H9 (cell line): ENCODE results near the gene GRHPR. TPM values are rescaled to one million over a fixed set of nuclear protein-coding genes. Genes with fewer than 3 reads are reported as not detected.

ENCODE experiments used
- DNase-seq: peaks from one replicate; pipeline ENCODE4 v3.0.0-alpha.2; 2017
- H2AFZ ChIP-seq: one replicate; pipeline ENCODE4 v1.6.1; 2013; ENCODE audit warnings: mild to moderate bottlenecking, low read length, control low read depth, moderate library complexity
- H2AK5ac ChIP-seq: 2 replicates; pipeline ENCODE4 v1.6.1; 2013; ENCODE audit warnings: low read length, control low read depth, mixed read lengths; ENCODE audit not compliant: insufficient read length
- H2BK120ac ChIP-seq: one replicate; pipeline ENCODE4 v1.6.1; 2013; ENCODE audit warnings: low read depth, mild to moderate bottlenecking, low read length, control low read depth, inconsistent platforms; ENCODE audit not compliant: poor library complexity, severe bottlenecking
- H2BK12ac ChIP-seq: 2 replicates; pipeline ENCODE4 v1.6.1; 2013; ENCODE audit warnings: low read length, control low read depth, mixed read lengths, low read depth; ENCODE audit not compliant: insufficient read length
- H2BK15ac ChIP-seq: 2 replicates; pipeline ENCODE4 v1.6.1; 2013; ENCODE audit warnings: low read depth, low read length, control low read depth
- H2BK20ac ChIP-seq: one replicate; pipeline ENCODE4 v1.6.1; 2013; ENCODE audit warnings: low read depth, mild to moderate bottlenecking, low read length, control low read depth, inconsistent platforms; ENCODE audit not compliant: poor library complexity, severe bottlenecking
- H2BK5ac ChIP-seq: 2 replicates; pipeline ENCODE4 v1.6.1; 2013; ENCODE audit warnings: low read length, control low read depth, mixed read lengths; ENCODE audit not compliant: insufficient read length
- H3K14ac ChIP-seq: 2 replicates; pipeline ENCODE4 v1.6.1; 2013; ENCODE audit warnings: low read length, control low read depth; ENCODE audit not compliant: insufficient read depth
- H3K18ac ChIP-seq: 2 replicates; pipeline ENCODE4 v1.6.1; 2013; ENCODE audit warnings: low read depth, mild to moderate bottlenecking, mixed read lengths, low read length, control low read depth; ENCODE audit not compliant: insufficient read length
- H3K23ac ChIP-seq: 2 replicates; pipeline ENCODE4 v1.6.1; 2013; ENCODE audit warnings: low read length, control low read depth, mixed read lengths, low read depth; ENCODE audit not compliant: insufficient read length
- H3K23me2 ChIP-seq: 2 replicates; pipeline ENCODE4 v1.6.1; 2013; ENCODE audit warnings: low read depth, mild to moderate bottlenecking, mixed read lengths, low read length, control low read depth; ENCODE audit not compliant: insufficient read length, poor library complexity, severe bottlenecking
- H3K27ac ChIP-seq: 2 replicates; pipeline ENCODE4 v1.5.1; 2013; ENCODE audit warnings: low read length, control low read depth, mixed read lengths, low read depth; ENCODE audit not compliant: insufficient read length
- H3K27me3 ChIP-seq: 2 replicates; pipeline ENCODE4 v1.6.1; 2013; ENCODE audit warnings: low read length, control low read depth, inconsistent platforms; ENCODE audit not compliant: insufficient read depth
- H3K4ac ChIP-seq: 2 replicates; pipeline ENCODE4 v1.6.1; 2013; ENCODE audit warnings: low read depth, mild to moderate bottlenecking, control low read depth, inconsistent platforms, low read length, moderate library complexity
- H3K4me1 ChIP-seq: 2 replicates; pipeline ENCODE4 v1.6.1; 2013; ENCODE audit warnings: low read length, control low read depth, inconsistent platforms; ENCODE audit not compliant: insufficient read depth
- H3K4me2 ChIP-seq: 2 replicates; pipeline ENCODE4 v1.6.1; 2013; ENCODE audit warnings: low read length, control low read depth, mixed read lengths; ENCODE audit not compliant: insufficient read length, insufficient read depth
- H3K56ac ChIP-seq: 2 replicates; pipeline ENCODE4 v1.6.1; 2013; ENCODE audit warnings: low read depth, mild to moderate bottlenecking, mixed read lengths, low read length, control low read depth; ENCODE audit not compliant: insufficient read length
- H3K79me1 ChIP-seq: 2 replicates; pipeline ENCODE4 v1.6.1; 2013; ENCODE audit warnings: low read depth, mild to moderate bottlenecking, moderate library complexity, low read length, control low read depth, inconsistent platforms; ENCODE audit not compliant: insufficient read depth, poor library complexity, severe bottlenecking
- H3K79me2 ChIP-seq: 2 replicates; pipeline ENCODE4 v1.6.1; 2013; ENCODE audit warnings: low read length, control low read depth, inconsistent platforms; ENCODE audit not compliant: insufficient read depth
- H3K9ac ChIP-seq: 2 replicates; pipeline ENCODE4 v1.6.1; 2013; ENCODE audit warnings: low read length, control low read depth, mixed read lengths; ENCODE audit not compliant: insufficient read length; ENCODE audit errors: extremely low read depth
- H3K9me3 ChIP-seq: one replicate; pipeline ENCODE4 v1.6.1; 2013; ENCODE audit warnings: low read depth, low read length, inconsistent platforms; ENCODE audit not compliant: control insufficient read depth
- H3T11ph ChIP-seq: one replicate; pipeline ENCODE4 v1.6.1; 2013; ENCODE audit warnings: mild to moderate bottlenecking, low read length, control low read depth, inconsistent platforms
- H4K20me1 ChIP-seq: one replicate; pipeline ENCODE4 v1.6.1; 2013; ENCODE audit not compliant: control insufficient read depth, insufficient read length, insufficient read depth
- H4K5ac ChIP-seq: 2 replicates; pipeline ENCODE4 v1.6.1; 2013; ENCODE audit warnings: low read depth, mild to moderate bottlenecking, mixed read lengths, low read length, control low read depth; ENCODE audit not compliant: insufficient read length
- H4K8ac ChIP-seq: replicated peaks from 2 replicates; pipeline ENCODE4 v1.6.1; 2013; ENCODE audit warnings: low read length, control low read depth, mixed read lengths, low read depth; ENCODE audit not compliant: insufficient read length
- H4K91ac ChIP-seq: 2 replicates; pipeline ENCODE4 v1.6.1; 2013; ENCODE audit warnings: low read depth, mild to moderate bottlenecking, moderate library complexity, mixed read lengths, low read length, control low read depth; ENCODE audit not compliant: insufficient read length
- H3K27ac Mint-ChIP-seq, 3 experiments: 2 replicates in 2 of 3; 3 replicates in 1 of 3; pipeline ENCODE4 v1.8.0; 2020 to 2021; ENCODE audit warnings: mixed read lengths in 3 of 3, mild to moderate bottlenecking in 1 of 3, moderate library complexity in 1 of 3
- H3K27me3 Mint-ChIP-seq: 2 replicates; pipeline ENCODE4 v1.8.0; 2021; ENCODE audit warnings: low read depth, mild to moderate bottlenecking, moderate library complexity, mixed read lengths
- H3K36me3 Mint-ChIP-seq, 3 experiments: 2 replicates in 2 of 3; 3 replicates in 1 of 3; pipeline ENCODE4 v1.8.0; 2020 to 2021; ENCODE audit warnings: low read depth in 3 of 3, mixed read lengths in 3 of 3; ENCODE audit not compliant: insufficient read depth in 1 of 3
- H3K4me1 Mint-ChIP-seq, 2 experiments: 2 replicates each; pipeline ENCODE4 v1.8.0; 2020; ENCODE audit warnings: mixed read lengths in 2 of 2
- H3K4me3 Mint-ChIP-seq, 2 experiments: 2 replicates in 1 of 2; 3 replicates in 1 of 2; pipeline ENCODE4 v1.8.0; 2020 to 2021; ENCODE audit warnings: mild to moderate bottlenecking in 2 of 2, mixed read lengths in 2 of 2, moderate library complexity in 1 of 2
- H3K9me3 Mint-ChIP-seq, 2 experiments: 2 replicates in 1 of 2; 3 replicates in 1 of 2; pipeline ENCODE4 v1.8.0; 2020; ENCODE audit warnings: mild to moderate bottlenecking in 2 of 2, mixed read lengths in 2 of 2, moderate library complexity in 1 of 2
- WGBS: extraction: QIAGEN DNeasy Blood & Tissue Kit; methylation state at CpG from one replicate; pipeline ENCODE4 v1.1.7; 2013; ENCODE audit warnings: missing lambda C conversion rate, low lambda C conversion rate, mixed read lengths; ENCODE audit not compliant: insufficient read length; ENCODE audit errors: extremely low coverage; 5-methylcytosine and 5-hydroxymethylcytosine counted together
- total RNA-seq: library from RNA; stranded (reverse); gene quantifications from 2 replicates; pipeline ENCODE4 v1.2.1, GENCODE V29; 2021
- TF ChIP-seq, protein P1 (sequence below): fragments of 200-600 bp; sonication (generic); conservative IDR thresholded peaks from 3 replicates; pipeline ENCODE4 v1.8.0; 2021; ENCODE audit warnings: antibody characterized with exemption, mild to moderate bottlenecking

Gene GRHPR
- total RNA-seq, 1 experiment from 2014 or later = 97.9 TPM

DNA sequence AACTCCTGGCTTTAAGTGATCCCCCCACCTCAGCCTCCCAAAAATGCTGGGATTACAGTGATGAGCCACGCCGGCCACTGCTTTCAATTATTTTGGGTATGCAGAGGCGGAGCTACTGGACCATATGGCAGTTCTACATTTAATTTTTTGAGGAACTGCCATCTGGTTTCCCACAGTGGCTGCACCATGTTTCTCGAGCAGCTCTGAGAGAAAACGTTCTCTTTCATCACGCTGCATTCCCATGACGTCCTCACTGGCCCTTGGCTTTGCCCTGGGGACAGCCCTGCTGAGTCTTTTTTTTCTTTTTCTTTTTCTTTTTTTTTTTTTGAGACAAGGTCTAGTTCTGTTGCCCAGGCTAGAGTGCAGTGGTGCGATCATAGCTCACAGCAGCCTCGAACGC lies 35.5 kb upstream of the GRHPR start:
- Histone ChIP-seq H4K91ac (no peak overlapping the region), H3K27me3 (no peaks in the 10 kb centered on the region), H3K23me2 (no peaks in the 10 kb centered on the region), H3K14ac (no peak overlapping the region), H3K9ac (no peak overlapping the region), H3K4me2 (no peak overlapping the region), H3K56ac (no peak overlapping the region), H2BK12ac (no peak overlapping the region), H3K79me1 (no peaks in the 10 kb centered on the region), H2AFZ (no peak overlapping the region), H3K27ac (no peak overlapping the region), H2BK5ac (no peak overlapping the region), H3K4ac (no peak overlapping the region), H4K8ac (no peak overlapping the region), H3K23ac (no peak overlapping the region), H3K4me1 (no peaks in the 10 kb centered on the region), H2AK5ac (no peak overlapping the region), H4K5ac (no peak overlapping the region), H2BK20ac (no peak overlapping the region), H4K20me1 (no peaks in the 10 kb centered on the region), H3K9me3 (no peaks in the 10 kb centered on the region), H2BK15ac (no peak overlapping the region), H3K18ac (no peak overlapping the region), H3K79me2 (no peaks in the 10 kb centered on the region), H3T11ph (no peak overlapping the region), H2BK120ac (no peak overlapping the region)
- H3K27ac Mint-ChIP-seq = no peak overlapping the region
- TF ChIP-seq, protein P1, sequence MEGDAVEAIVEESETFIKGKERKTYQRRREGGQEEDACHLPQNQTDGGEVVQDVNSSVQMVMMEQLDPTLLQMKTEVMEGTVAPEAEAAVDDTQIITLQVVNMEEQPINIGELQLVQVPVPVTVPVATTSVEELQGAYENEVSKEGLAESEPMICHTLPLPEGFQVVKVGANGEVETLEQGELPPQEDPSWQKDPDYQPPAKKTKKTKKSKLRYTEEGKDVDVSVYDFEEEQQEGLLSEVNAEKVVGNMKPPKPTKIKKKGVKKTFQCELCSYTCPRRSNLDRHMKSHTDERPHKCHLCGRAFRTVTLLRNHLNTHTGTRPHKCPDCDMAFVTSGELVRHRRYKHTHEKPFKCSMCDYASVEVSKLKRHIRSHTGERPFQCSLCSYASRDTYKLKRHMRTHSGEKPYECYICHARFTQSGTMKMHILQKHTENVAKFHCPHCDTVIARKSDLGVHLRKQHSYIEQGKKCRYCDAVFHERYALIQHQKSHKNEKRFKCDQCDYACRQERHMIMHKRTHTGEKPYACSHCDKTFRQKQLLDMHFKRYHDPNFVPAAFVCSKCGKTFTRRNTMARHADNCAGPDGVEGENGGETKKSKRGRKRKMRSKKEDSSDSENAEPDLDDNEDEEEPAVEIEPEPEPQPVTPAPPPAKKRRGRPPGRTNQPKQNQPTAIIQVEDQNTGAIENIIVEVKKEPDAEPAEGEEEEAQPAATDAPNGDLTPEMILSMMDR = no peak
- no peak overlapping the region for H3K4me3 Mint-ChIP-seq
- no CpG with 5 or more reads among the region's 10 CpGs for WGBS
- H3K27me3 Mint-ChIP-seq = no peaks in the 10 kb centered on the region
- H3K9me3 Mint-ChIP-seq = no peaks in the 10 kb centered on the region
- peaks cover 0 to 3% (median 0%) of the 10 kb centered on the region in 3 experiments; a peak in 1 of 7 replicates for H3K36me3 Mint-ChIP-seq
- DNase-seq = no peak
- H3K4me1 Mint-ChIP-seq = peaks cover 3% of the 10 kb centered on the region in 2 experiments; a peak in 1 of 4 replicates
